Mesendoderm (in vitro differentiated cells): ENCODE data around the gene COL4A3.

Experiments
- DNase-seq: peaks from one replicate; pipeline ENCODE4 v3.0.0; 2013
- H2AK5ac ChIP-seq: 2 replicates; pipeline ENCODE4 v1.6.1; 2013; ENCODE audit warnings: low read length, inconsistent platforms
- H2BK120ac ChIP-seq: 2 replicates; pipeline ENCODE4 v1.6.1; 2013; ENCODE audit warnings: low read depth, mild to moderate bottlenecking, low read length, moderate library complexity, mixed read lengths
- H2BK15ac ChIP-seq: replicated peaks from 2 replicates; pipeline ENCODE4 v1.6.1; 2013; ENCODE audit warnings: low read depth, mild to moderate bottlenecking, moderate library complexity
- H2BK5ac ChIP-seq: 2 replicates; pipeline ENCODE4 v1.6.1; 2013; ENCODE audit warnings: low read length, inconsistent platforms
- H3K18ac ChIP-seq: 2 replicates; pipeline ENCODE4 v1.6.1; 2013; ENCODE audit warnings: mild to moderate bottlenecking, low read length, mixed read lengths
- H3K23ac ChIP-seq: one replicate; pipeline ENCODE4 v1.6.1; 2013; ENCODE audit warnings: low read length
- H3K27ac ChIP-seq: 2 replicates; pipeline ENCODE4 v1.5.1; 2013; ENCODE audit warnings: low read depth, mild to moderate bottlenecking, inconsistent platforms, low read length, moderate library complexity
- H3K27me3 ChIP-seq: 2 replicates; pipeline ENCODE4 v1.6.1; 2013; ENCODE audit warnings: low read length, control low read depth, mild to moderate bottlenecking, inconsistent platforms; ENCODE audit not compliant: insufficient read depth, poor library complexity
- H3K36me3 ChIP-seq: 2 replicates; pipeline ENCODE4 v1.6.1; 2013; ENCODE audit warnings: low read length, inconsistent platforms; ENCODE audit not compliant: control insufficient read depth, insufficient read depth
- H3K4ac ChIP-seq: one replicate; pipeline ENCODE4 v1.6.1; 2013; ENCODE audit warnings: low read depth, mild to moderate bottlenecking, low read length, moderate library complexity
- H3K4me1 ChIP-seq: 2 replicates; pipeline ENCODE4 v1.6.1; 2013; ENCODE audit warnings: low read depth, low read length, inconsistent platforms; ENCODE audit not compliant: control insufficient read depth
- H3K4me2 ChIP-seq: 2 replicates; pipeline ENCODE4 v1.6.1; 2013; ENCODE audit warnings: low read length
- H3K4me3 ChIP-seq: 2 replicates; pipeline ENCODE4 v1.5.1; 2013; ENCODE audit warnings: mild to moderate bottlenecking, low read length
- H3K56ac ChIP-seq: one replicate; pipeline ENCODE4 v1.6.1; 2013; ENCODE audit warnings: low read length
- H3K79me1 ChIP-seq: 2 replicates; pipeline ENCODE4 v1.6.1; 2013; ENCODE audit warnings: low read length, inconsistent platforms
- H3K79me2 ChIP-seq: 2 replicates; pipeline ENCODE4 v1.6.1; 2013; ENCODE audit warnings: mild to moderate bottlenecking, low read length; ENCODE audit not compliant: control insufficient read depth, insufficient read depth
- H3K9ac ChIP-seq: 2 replicates; pipeline ENCODE4 v1.6.1; 2013; ENCODE audit warnings: low read length, inconsistent platforms
- H4K5ac ChIP-seq: one replicate; pipeline ENCODE4 v1.6.1; 2013; ENCODE audit warnings: low read length
- H4K8ac ChIP-seq: one replicate; pipeline ENCODE4 v1.6.1; 2013; ENCODE audit warnings: low read depth, mild to moderate bottlenecking, control low read depth, low read length, moderate library complexity
- WGBS: extraction: QIAGEN DNeasy Blood & Tissue Kit; methylation state at CpG from one replicate; pipeline ENCODE4 v1.1.7; 2013; ENCODE audit warnings: low lambda C conversion rate, missing lambda C conversion rate; ENCODE audit not compliant: insufficient coverage; ENCODE audit errors: extremely low coverage; 5-methylcytosine and 5-hydroxymethylcytosine counted together

COL4A3 gene

DNA sequence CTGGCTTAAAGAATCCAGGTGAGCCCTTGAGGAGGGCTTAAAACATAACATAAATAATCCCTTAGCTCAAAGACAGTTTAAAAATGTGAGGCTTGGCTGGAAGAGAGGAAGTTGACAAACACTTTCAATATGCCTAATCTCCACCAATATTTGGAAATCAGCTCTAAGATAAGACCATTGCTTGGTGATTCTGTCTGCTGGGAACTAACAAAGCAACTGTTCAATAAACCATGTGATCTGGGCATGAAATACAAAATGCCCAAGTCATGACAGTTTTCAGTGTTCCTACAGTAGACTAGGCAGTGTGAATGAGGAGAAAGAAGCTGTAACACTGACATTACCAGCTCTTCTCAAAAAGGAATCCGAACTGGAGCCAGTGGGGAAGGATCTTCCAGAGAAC is 171.3 kb downstream of the COL4A3 start:
- Histone ChIP-seq H4K5ac (no peak overlapping the region), H3K27ac (no peak overlapping the region), H2BK120ac (no peak overlapping the region), H3K56ac (no peak overlapping the region), H4K8ac (no peak overlapping the region), H3K79me1 (no peaks in the 10 kb centered on the region), H3K4ac (no peak overlapping the region), H3K79me2 (no peaks in the 10 kb centered on the region), H3K4me1 (no peaks in the 10 kb centered on the region), H3K36me3 (peaks cover 3% of the 10 kb centered on the region), H3K23ac (no peak overlapping the region), H2AK5ac (no peak overlapping the region), H3K4me3 (no peak overlapping the region), H3K4me2 (no peak overlapping the region), H2BK5ac (no peak overlapping the region), H2BK15ac (no peak overlapping the region), H3K18ac (no peak overlapping the region), H3K27me3 (no peaks in the 10 kb centered on the region), H3K9ac (no peak overlapping the region)
- WGBS, result no CpG with 5 or more reads among the region's 1 CpG
- no peak for DNase-seq

DNA sequence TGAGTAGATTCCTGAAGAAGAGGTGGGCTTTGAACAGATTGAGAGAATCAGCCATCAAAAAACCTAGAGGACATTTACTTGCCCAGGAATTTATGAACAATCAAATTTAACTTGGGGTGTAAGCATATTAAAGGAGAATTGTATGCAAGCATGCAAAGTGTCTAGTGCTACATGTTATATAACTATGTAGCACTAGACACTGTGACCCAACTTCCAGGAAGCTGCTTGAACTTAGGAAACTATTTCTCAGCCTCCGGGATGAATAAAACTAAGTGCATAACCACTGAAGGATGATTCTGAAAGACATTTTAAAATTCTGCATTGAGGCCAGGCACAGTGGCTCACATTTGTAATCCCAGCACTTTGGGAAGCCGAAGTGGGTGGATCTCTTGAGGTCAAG is 173.0 kb downstream of the COL4A3 start:
- DNase-seq, result no peak
- Histone ChIP-seq H3K27ac (no peak overlapping the region), H3K23ac (no peak overlapping the region), H3K18ac (no peak overlapping the region), H3K27me3 (no peaks in the 10 kb centered on the region), H2BK5ac (no peak overlapping the region), H4K5ac (no peak overlapping the region), H3K4me3 (no peak overlapping the region), H3K4me1 (no peaks in the 10 kb centered on the region), H3K9ac (no peak overlapping the region), H3K56ac (no peak overlapping the region), H3K4me2 (no peak overlapping the region), H3K79me1 (no peaks in the 10 kb centered on the region), H2BK15ac (no peak overlapping the region), H3K36me3 (peaks cover 3% of the 10 kb centered on the region), H3K79me2 (no peaks in the 10 kb centered on the region), H4K8ac (no peak overlapping the region), H2AK5ac (no peak overlapping the region), H3K4ac (no peak overlapping the region), H2BK120ac (no peak overlapping the region)
- WGBS, result no CpG with 5 or more reads among the region's 2 CpGs

GRCh38 chr2:227339098-227339599 is 174.7 kb downstream of the COL4A3 start:
- peaks cover 3% of the 10 kb centered on the region for H3K36me3 ChIP-seq

GRCh38 chr2:227340106-227340505 is 175.7 kb downstream of the COL4A3 start:
- H3K36me3 ChIP-seq, result peaks cover 3% of the 10 kb centered on the region

More at GRCh38 chr2:227339098-227339599, 174.7 kb downstream of the COL4A3 start:
- H3K4ac ChIP-seq, result no peak overlapping the region
- no peaks in the 10 kb centered on the region for H3K79me1 ChIP-seq
- no CpG with 5 or more reads among the region's 2 CpGs for WGBS
- no peak overlapping the region for H3K4me3 ChIP-seq
- H3K18ac ChIP-seq, result no peak overlapping the region
- H2BK5ac ChIP-seq, result no peak overlapping the region
- no peak overlapping the region for H3K56ac ChIP-seq
- no peak overlapping the region for H3K9ac ChIP-seq
- H3K27me3 ChIP-seq, result no peaks in the 10 kb centered on the region
- no peaks in the 10 kb centered on the region for H3K4me1 ChIP-seq
- no peak overlapping the region for H3K4me2 ChIP-seq
- DNase-seq, result no peak
- H4K5ac ChIP-seq, result no peak overlapping the region
- no peak overlapping the region for H3K27ac ChIP-seq
- H2BK120ac ChIP-seq, result no peak overlapping the region
- H3K79me2 ChIP-seq, result no peaks in the 10 kb centered on the region
- H2AK5ac ChIP-seq, result no peak overlapping the region
- no peak overlapping the region for H4K8ac ChIP-seq
- H2BK15ac ChIP-seq, result no peak overlapping the region
- no peak overlapping the region for H3K23ac ChIP-seq

GRCh38 chr2:227341553-227341952 is 177.1 kb downstream of the COL4A3 start:
- H3K9ac ChIP-seq, result no peak overlapping the region
- no peak for DNase-seq
- H2AK5ac ChIP-seq, result no peak overlapping the region
- H4K5ac ChIP-seq, result no peak overlapping the region
- no peak overlapping the region for H3K23ac ChIP-seq
- no peak overlapping the region for H3K4ac ChIP-seq
- no peak overlapping the region for H2BK15ac ChIP-seq
- H3K79me2 ChIP-seq, result no peaks in the 10 kb centered on the region
- no peaks in the 10 kb centered on the region for H3K4me1 ChIP-seq
- no peaks in the 10 kb centered on the region for H3K27me3 ChIP-seq
- no peak overlapping the region for H3K4me2 ChIP-seq
- H3K36me3 ChIP-seq, result no peaks in the 10 kb centered on the region
- no peak overlapping the region for H2BK120ac ChIP-seq
- H3K4me3 ChIP-seq, result no peak overlapping the region
- H4K8ac ChIP-seq, result no peak overlapping the region
- no peaks in the 10 kb centered on the region for H3K79me1 ChIP-seq
- H3K27ac ChIP-seq, result no peak overlapping the region
- H2BK5ac ChIP-seq, result no peak overlapping the region
- no peak overlapping the region for H3K18ac ChIP-seq
- H3K56ac ChIP-seq, result no peak overlapping the region
- no CpG with 5 or more reads among the region's 2 CpGs for WGBS

More at GRCh38 chr2:227340106-227340505, 175.7 kb downstream of the COL4A3 start:
- no peak overlapping the region for H4K8ac ChIP-seq
- no peak overlapping the region for H3K4ac ChIP-seq
- no peak overlapping the region for H3K23ac ChIP-seq
- H3K18ac ChIP-seq, result no peak overlapping the region
- no peak overlapping the region for H2BK5ac ChIP-seq
- no peak overlapping the region for H3K4me3 ChIP-seq
- H3K27ac ChIP-seq, result no peak overlapping the region
- no peak overlapping the region for H2BK15ac ChIP-seq
- H3K27me3 ChIP-seq, result no peaks in the 10 kb centered on the region
- no peak overlapping the region for H3K56ac ChIP-seq
- H2AK5ac ChIP-seq, result no peak overlapping the region
- no peaks in the 10 kb centered on the region for H3K79me1 ChIP-seq
- no peak overlapping the region for H2BK120ac ChIP-seq
- H3K79me2 ChIP-seq, result no peaks in the 10 kb centered on the region
- no CpG with 5 or more reads among the region's 6 CpGs for WGBS
- no peak overlapping the region for H3K4me2 ChIP-seq
- H3K9ac ChIP-seq, result no peak overlapping the region
- no peak for DNase-seq
- H4K5ac ChIP-seq, result no peak overlapping the region
- H3K4me1 ChIP-seq, result no peaks in the 10 kb centered on the region

- no peaks in the 10 kb centered on the region for H3K4me1 ChIP-seq
- no peak overlapping the region for H3K4me2 ChIP-seq
- H3K56ac ChIP-seq, result no peak overlapping the region
- H2BK5ac ChIP-seq, result no peak overlapping the region
- no peak overlapping the region for H3K9ac ChIP-seq
- H3K4ac ChIP-seq, result no peak overlapping the region
- no peak overlapping the region for H2BK15ac ChIP-seq
- H3K27ac ChIP-seq, result no peak overlapping the region
- H4K8ac ChIP-seq, result no peak overlapping the region
- H3K79me2 ChIP-seq, result no peaks in the 10 kb centered on the region
- no CpG with 5 or more reads among the region's 2 CpGs for WGBS
- DNase-seq, result no peak
- no peak overlapping the region for H3K23ac ChIP-seq
- H2AK5ac ChIP-seq, result no peak overlapping the region
- no peak overlapping the region for H3K18ac ChIP-seq
- no peaks in the 10 kb centered on the region for H3K79me1 ChIP-seq
- H3K27me3 ChIP-seq, result no peaks in the 10 kb centered on the region
- no peak overlapping the region for H2BK120ac ChIP-seq
- no peak overlapping the region for H3K4me3 ChIP-seq
- no peaks in the 10 kb centered on the region for H3K36me3 ChIP-seq
- no peak overlapping the region for H4K5ac ChIP-seq
These were observed 179.8 kb downstream of the COL4A3 start for GRCh38 chr2:227344231-227344630.
